H1 (cell line): ENCODE results near the gene MCC. TPM values are rescaled to one million over a fixed set of nuclear protein-coding genes. Genes with fewer than 3 reads are reported as not detected.

Source experiments
- CTCF ChIA-PET: fragments of 300-600 bp; sonication (Branson Sonifier 250); formaldehyde crosslinking; loops from one replicate; lab custom pipeline; 2021; ENCODE audit not compliant: partially characterized antibody; lab: Charles Lee
- POLR2A ChIA-PET: fragments of 300-600 bp; sonication (Branson Sonifier 250); formaldehyde crosslinking; loops from one replicate; lab custom pipeline; 2021; ENCODE audit warnings: inconsistent platforms; ENCODE audit not compliant: partially characterized antibody; lab: Charles Lee
- DNase-seq, 2 experiments: peaks; one replicate each; pipeline versions ENCODE4 v3.0.0 to v3.0.0-alpha.2; 2010 to 2022; ENCODE audit warnings: low spot score in 2 of 2, low read depth in 1 of 2, mixed read lengths in 1 of 2
- FAIRE-seq: peaks from 2 replicates; lab custom pipeline; 2011; peaks lifted over from hg19 to GRCh38; lab: Jason Lieb, UNC
- H2AFZ ChIP-seq: 2 replicates; pipeline ENCODE4 v1.8.1; 2012; ENCODE audit warnings: low read length, inconsistent platforms
- H2AK5ac ChIP-seq: 2 replicates; pipeline ENCODE4 v1.6.1; 2013; ENCODE audit warnings: low read depth, low read length
- H2BK120ac ChIP-seq: replicated peaks from 2 replicates; pipeline ENCODE3; 2013; ENCODE audit warnings: low read depth, low read length, inconsistent platforms
- H2BK12ac ChIP-seq: 2 replicates; pipeline ENCODE4 v1.6.1; 2013; ENCODE audit warnings: low read depth, low read length
- H2BK15ac ChIP-seq: 2 replicates; pipeline ENCODE4 v1.6.1; 2013; ENCODE audit warnings: low read length
- H2BK20ac ChIP-seq: 2 replicates; pipeline ENCODE4 v1.6.1; 2013; ENCODE audit warnings: low read length
- H2BK5ac ChIP-seq: 2 replicates; pipeline ENCODE4 v1.6.1; 2013; ENCODE audit warnings: low read depth, low read length
- H3K14ac ChIP-seq: 2 replicates; pipeline ENCODE4 v1.6.1; 2013; ENCODE audit warnings: inconsistent platforms; ENCODE audit not compliant: insufficient read length
- H3K18ac ChIP-seq: 2 replicates; pipeline ENCODE4 v1.6.1; 2013; ENCODE audit warnings: low read length; ENCODE audit errors: extremely low read depth
- H3K23ac ChIP-seq: 2 replicates; pipeline ENCODE4 v1.6.1; 2013; ENCODE audit warnings: inconsistent platforms; ENCODE audit not compliant: insufficient read length
- H3K23me2 ChIP-seq: 2 replicates; pipeline ENCODE4 v1.6.1; 2013; ENCODE audit warnings: low read depth, low read length
- H3K27ac ChIP-seq: 2 replicates; pipeline ENCODE4 v1.6.1; 2011; ENCODE audit warnings: low read depth, low read length, inconsistent platforms
- H3K27me3 ChIP-seq, 4 experiments: replicated peaks in 1 of 4; 1 replicate in 1 of 4; 2 replicates in 3 of 4; pipeline versions ENCODE4 v1.6.1 to v1.8.1; 2011 to 2013; ENCODE audit warnings: low read length in 3 of 4, mild to moderate bottlenecking in 3 of 4, inconsistent platforms in 2 of 4, mixed read lengths in 2 of 4, moderate library complexity in 1 of 4; ENCODE audit not compliant: control insufficient read depth in 3 of 4, insufficient read depth in 3 of 4; ENCODE audit errors: extremely low read depth in 1 of 4
- H3K36me3 ChIP-seq, 4 experiments: 2 replicates each; pipeline versions ENCODE4 v1.6.1 to v1.8.1; 2011 to 2013; ENCODE audit warnings: mild to moderate bottlenecking in 4 of 4, low read length in 3 of 4, moderate library complexity in 2 of 4, control low read depth in 1 of 4, inconsistent platforms in 1 of 4; ENCODE audit not compliant: insufficient read depth in 4 of 4, control insufficient read depth in 2 of 4
- H3K4ac ChIP-seq: replicated peaks from 2 replicates; pipeline ENCODE3; 2013; ENCODE audit warnings: low read length, low read depth, mixed read lengths, inconsistent platforms; ENCODE audit not compliant: insufficient read length
- H3K4me1 ChIP-seq, 4 experiments: replicated peaks in 1 of 4; 1 replicate in 1 of 4; 2 replicates in 3 of 4; pipeline versions ENCODE4 v1.6.1 to v1.8.1; 2011 to 2013; ENCODE audit warnings: low read length in 3 of 4, inconsistent platforms in 2 of 4, mixed read lengths in 1 of 4; ENCODE audit not compliant: insufficient read depth in 4 of 4, control insufficient read depth in 3 of 4
- H3K4me2 ChIP-seq, 2 experiments: 2 replicates each; pipeline versions ENCODE4 v1.6.1 to v1.8.1; 2011 to 2013; ENCODE audit warnings: low read depth in 2 of 2, low read length in 2 of 2, control low read depth in 1 of 2, inconsistent platforms in 1 of 2, mild to moderate bottlenecking in 1 of 2; ENCODE audit not compliant: insufficient read depth in 1 of 2
- H3K4me3 ChIP-seq, 4 experiments: fragments of 200-600, 300-600 bp in 1 of 4; sonication (generic), shearing (Covaris generic), sonication (Bioruptor Twin) in 1 of 4; 2 replicates each; pipeline versions ENCODE4 v1.5.1 to v1.8.1; 2011 to 2016; ENCODE audit warnings: low read length in 4 of 4, low read depth in 3 of 4, control low read depth in 2 of 4, inconsistent platforms in 2 of 4, mild to moderate bottlenecking in 2 of 4, mixed read lengths in 1 of 4, moderate library complexity in 1 of 4; ENCODE audit not compliant: insufficient read depth in 2 of 4; ENCODE audit errors: extremely low read depth in 1 of 4
- H3K56ac ChIP-seq: replicated peaks from 2 replicates; pipeline ENCODE3; 2013; ENCODE audit warnings: low read depth, mild to moderate bottlenecking, mixed read lengths, low read length, inconsistent platforms; ENCODE audit not compliant: insufficient read length
- H3K79me1 ChIP-seq: 2 replicates; pipeline ENCODE4 v1.6.1; 2013; ENCODE audit warnings: low read depth, low read length, control low read depth
- H3K79me2 ChIP-seq, 2 experiments: 2 replicates each; pipeline versions ENCODE4 v1.6.1 to v1.8.1; 2012 to 2013; ENCODE audit warnings: low read length in 2 of 2, mild to moderate bottlenecking in 2 of 2, inconsistent platforms in 1 of 2; ENCODE audit not compliant: insufficient read depth in 2 of 2, control insufficient read depth in 1 of 2
- H3K9ac ChIP-seq, 4 experiments: replicated peaks in 1 of 4; 1 replicate in 1 of 4; 2 replicates in 3 of 4; pipeline versions ENCODE4 v1.6.1 to v1.8.1; 2011 to 2013; ENCODE audit warnings: low read depth in 3 of 4, low read length in 3 of 4, control low read depth in 2 of 4, mild to moderate bottlenecking in 2 of 4, moderate library complexity in 2 of 4, inconsistent platforms in 1 of 4; ENCODE audit errors: extremely low read depth in 1 of 4
- H3K9me3 ChIP-seq, 2 experiments: 2 replicates each; pipeline versions ENCODE4 v1.6.1 to v1.8.1; 2012 to 2013; ENCODE audit warnings: mild to moderate bottlenecking in 2 of 2, moderate library complexity in 2 of 2, control low read depth in 1 of 2, inconsistent platforms in 1 of 2, low read depth in 1 of 2, low read length in 1 of 2, mixed read lengths in 1 of 2; ENCODE audit not compliant: insufficient read depth in 2 of 2
- H4K20me1 ChIP-seq, 2 experiments: replicated peaks in 1 of 2; 2 replicates each; pipeline versions ENCODE3 to v1.8.1; 2011 to 2013; ENCODE audit warnings: inconsistent platforms in 2 of 2, low read length in 2 of 2, mild to moderate bottlenecking in 1 of 2; ENCODE audit not compliant: insufficient read depth in 2 of 2, control insufficient read depth in 1 of 2
- H4K5ac ChIP-seq: 2 replicates; pipeline ENCODE4 v1.6.1; 2013; ENCODE audit warnings: low read length, low read depth, mixed read lengths, inconsistent platforms; ENCODE audit not compliant: insufficient read length
- H4K8ac ChIP-seq: 2 replicates; pipeline ENCODE4 v1.8.0; 2013; ENCODE audit warnings: mild to moderate bottlenecking, moderate library complexity, low read length, inconsistent platforms; ENCODE audit not compliant: insufficient read depth; ENCODE audit errors: extremely low read depth
- H4K91ac ChIP-seq: replicated peaks from 2 replicates; pipeline ENCODE3; 2013; ENCODE audit warnings: low read length, mixed read lengths, inconsistent platforms; ENCODE audit not compliant: insufficient read length
- EGR1 ChIP-seq: IDR thresholded peaks from 2 replicates; pipeline ENCODE4 v1.6.1; 2011; ENCODE audit warnings: low read depth, low read length, borderline replicate concordance
- KDM1A ChIP-seq: fragments of 200-600, 300-600 bp; sonication (generic); IDR thresholded peaks from 2 replicates; pipeline ENCODE4 v1.7.1; 2016; ENCODE audit warnings: mild to moderate bottlenecking, low read length, borderline replicate concordance
- POLR2A ChIP-seq, 2 experiments: IDR thresholded peaks; 1 replicate in 1 of 2; 2 replicates in 1 of 2; pipeline ENCODE4 v1.6.1; 2011; ENCODE audit warnings: low read depth in 2 of 2, low read length in 2 of 2, mild to moderate bottlenecking in 2 of 2; ENCODE audit errors: control extremely low read depth in 1 of 2
- SUZ12 ChIP-seq: fragments of 200-600 bp; sonication (generic); IDR thresholded peaks from 2 replicates; pipeline ENCODE4 v1.6.1; 2012; ENCODE audit warnings: mild to moderate bottlenecking, inconsistent platforms, low read length, moderate library complexity, mixed read lengths
- WGBS, 2 experiments: shearing (Covaris generic) in 1 of 2; methylation state at CpG; one replicate each; pipeline versions ENCODE4 v1.1.6 to v1.1.7; 2013 to 2015; ENCODE audit warnings: low lambda C conversion rate in 2 of 2, mixed read lengths in 2 of 2, inconsistent platforms in 1 of 2, low coverage in 1 of 2, missing lambda C conversion rate in 1 of 2; ENCODE audit not compliant: insufficient replicate concordance in 2 of 2, insufficient coverage in 1 of 2, insufficient read length in 1 of 2; ENCODE audit errors: extremely low coverage in 1 of 2, missing lambda C conversion rate in 1 of 2; 5-methylcytosine and 5-hydroxymethylcytosine counted together
- polyA plus RNA-seq, 7 experiments: library from polyadenylated mRNA; depleted of rRNA in 3 of 7; stranded (reverse) in 5 of 7; unstranded in 2 of 7; fragments of >200 nt in 5 of 7; fragments of 200-250 nt in 2 of 7; gene quantifications; 1 replicate in 5 of 7; 2 replicates in 1 of 7; 4 replicates in 1 of 7; pipeline versions ENCODE4 v1.2.1 to v1.2.3, GENCODE V29; 2011 to 2013; ENCODE audit warnings: missing spikeins in 2 of 7, mixed read lengths in 2 of 7
- total RNA-seq: library from RNA; stranded (reverse); fragmentation: NEBNext Ultra II Directional; extraction: Animal tissue kit (Norgen Biotek cat#: 25700); gene quantifications from 2 replicates; pipeline ENCODE4 v1.2.1, GENCODE V29; 2021

Gene MCC
- total and polyA plus RNA-seq, 2 of the 8 experiments (the other 6 are each of a cell fraction or from before 2014, with no cell fraction given): 2.6 to 18.3 TPM

DNA sequence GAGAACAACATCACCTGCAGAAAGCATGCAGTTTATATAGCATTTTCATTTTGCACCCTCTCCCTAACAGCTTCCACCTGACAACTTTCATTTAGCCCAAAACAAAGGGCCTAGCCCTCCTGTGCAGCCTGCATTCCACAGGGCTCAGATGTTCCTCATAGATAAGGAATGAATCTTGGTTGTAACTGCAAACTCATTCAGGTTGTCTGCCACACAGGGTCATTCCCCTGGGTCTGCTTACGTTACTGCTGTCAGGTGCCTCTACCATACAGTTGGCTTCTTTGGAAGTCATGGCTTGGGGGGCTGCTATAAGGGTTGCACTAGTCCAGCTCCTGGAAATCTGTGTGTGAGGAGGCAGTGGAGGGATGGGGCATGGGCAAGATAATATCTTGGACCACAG lies 514.3 kb downstream of the MCC start:
- H4K8ac ChIP-seq: no peak overlapping the region
- no peak overlapping the region for H2BK120ac ChIP-seq
- no peaks in the 10 kb centered on the region for H4K20me1 ChIP-seq
- FAIRE-seq (no peak), DNase-seq (no peak)
- no peak overlapping the region for H3K4ac ChIP-seq
- no peak overlapping the region for H3K4me3 ChIP-seq
- no peak overlapping the region for H4K91ac ChIP-seq
- 95% methylated on average over 1 of the region's 1 CpG; no CpG with 5 or more reads in 1 of the 2 experiments for WGBS, 2 experiments
- no peak overlapping the region for H2BK5ac ChIP-seq
- H3K4me1 ChIP-seq: peaks cover 0 to 5% (median 2%) of the 10 kb centered on the region in 4 experiments; a peak in 3 of 7 replicates
- no peak overlapping the region for H4K5ac ChIP-seq
- H3K36me3 ChIP-seq: no peaks in the 10 kb centered on the region
- ChIA-PET POLR2A (interaction anchor here (0.9 to 1.0 kb wide), 2 partner anchors 14 to 225 kb away, joined by 3 read pairs; no protein-coding TSS in a partner anchor), CTCF (interaction anchor here (1.1 to 3.7 kb wide), 4 partner anchors 12 to 53 kb away, joined by 3 to 18 read pairs (median 11); partner anchors contain the start of gene REEP5)
- no peak overlapping the region for H2BK15ac ChIP-seq
- H3K9me3 ChIP-seq: no peaks in the 10 kb centered on the region
- TF ChIP-seq POLR2A (IDR thresholded peaks at IDR 0.05; ENCODE audit: control extremely low read depth in 1 of 2, low read depth in 2 of 2, low read length in 2 of 2) (no peak), KDM1A (no peak), EGR1 (no peak), SUZ12 (no peak)
- H3K14ac ChIP-seq: no peak overlapping the region
- H3K27me3 ChIP-seq: no peaks in the 10 kb centered on the region
- no peak overlapping the region for H3K56ac ChIP-seq
- no peak overlapping the region for H3K27ac ChIP-seq
- H3K18ac ChIP-seq: no peak overlapping the region
- no peaks in the 10 kb centered on the region; the same call in 1 of the 2 replicates for H3K23me2 ChIP-seq
- no peak overlapping the region for H3K4me2 ChIP-seq
- no peaks in the 10 kb centered on the region for H3K79me1 ChIP-seq
- H2BK12ac ChIP-seq: no peak overlapping the region
- no peak overlapping the region for H3K23ac ChIP-seq
- no peak overlapping the region for H2BK20ac ChIP-seq
- H2AK5ac ChIP-seq: no peak overlapping the region
- H3K79me2 ChIP-seq: peaks cover 11 to 20% of the 10 kb centered on the region in 2 experiments; a peak in 3 of 4 replicates
- H2AFZ ChIP-seq: no peak overlapping the region
- H3K9ac ChIP-seq: no peak overlapping the region
